HG03095 (cell line): ENCODE results near the gene INTS15.

Experiments
- ATAC-seq: cut with Tn5 transposase; IDR thresholded peaks from one replicate; pipeline ENCODE4 v1.9.1; 2021; ENCODE audit warnings: moderate library complexity; ENCODE audit not compliant: unreplicated experiment

INTS15 gene

DNA sequence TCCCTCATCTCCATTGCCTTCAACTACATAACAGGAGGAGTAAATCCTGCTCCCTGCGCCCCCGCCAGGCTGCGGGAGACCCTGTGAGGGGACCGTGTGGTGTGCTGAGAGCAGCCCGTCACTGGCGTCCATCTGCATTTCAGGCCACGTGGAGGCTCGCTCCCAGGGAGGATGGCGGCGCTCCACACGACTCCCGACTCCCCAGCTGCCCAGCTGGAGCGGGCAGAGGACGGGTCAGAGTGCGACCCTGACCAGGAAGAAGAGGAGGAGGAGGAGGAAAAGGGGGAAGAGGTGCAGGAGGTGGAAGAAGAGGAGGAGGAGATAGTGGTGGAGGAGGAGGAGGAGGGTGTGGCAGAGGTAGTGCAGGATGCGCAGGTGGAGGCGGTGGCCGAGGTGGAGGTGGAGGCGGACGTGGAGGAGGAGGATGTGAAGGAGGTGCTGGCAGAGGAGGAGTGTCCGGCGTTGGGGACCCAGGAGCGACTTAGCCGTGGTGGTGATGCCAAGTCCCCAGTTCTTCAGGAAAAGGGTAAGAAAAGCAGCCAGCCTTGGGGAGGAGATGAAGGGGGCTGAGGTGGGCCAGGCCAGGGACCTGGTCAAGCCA is 52.5 kb downstream of the INTS15 start:
- ATAC-seq, result no peak

DNA sequence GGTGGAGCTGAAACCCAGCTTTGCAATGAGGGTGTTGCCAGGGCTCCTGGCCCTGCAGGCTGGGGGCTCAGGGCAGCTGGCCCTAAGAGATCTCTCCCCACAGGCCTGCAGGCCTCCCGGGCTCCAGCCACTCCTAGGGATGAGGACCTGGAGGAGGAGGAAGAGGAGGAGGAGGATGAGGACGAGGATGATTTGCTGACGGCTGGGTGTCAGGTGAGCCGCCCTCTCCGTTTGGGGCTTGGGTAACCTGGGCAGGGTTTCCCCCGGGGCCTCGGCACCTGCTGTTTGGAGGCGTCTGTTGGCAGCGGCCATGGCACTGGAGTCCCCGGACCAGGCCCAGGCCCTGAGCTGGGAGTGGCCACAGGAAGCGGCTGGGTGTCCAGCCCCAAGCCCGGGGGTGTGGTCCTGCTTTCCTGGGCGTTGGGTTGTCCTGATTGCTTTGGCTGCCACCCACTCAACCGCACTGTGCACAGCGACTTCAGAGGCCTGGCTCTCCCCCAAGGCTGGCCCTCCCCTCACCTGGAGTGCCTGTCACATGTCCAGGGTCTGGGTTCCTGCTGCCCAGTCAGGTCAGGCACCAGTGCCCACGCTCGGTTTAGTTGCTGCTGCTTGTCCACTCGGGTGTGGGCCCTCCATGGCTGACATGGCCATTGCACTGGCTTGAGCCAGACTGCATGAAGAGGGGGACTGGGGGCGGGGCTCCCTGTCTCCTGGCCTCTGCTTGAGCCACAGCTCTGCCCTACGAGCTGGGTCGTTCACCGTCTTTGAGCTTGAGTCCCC is 53.2 kb downstream of the INTS15 start:
- ATAC-seq, result no peak

DNA sequence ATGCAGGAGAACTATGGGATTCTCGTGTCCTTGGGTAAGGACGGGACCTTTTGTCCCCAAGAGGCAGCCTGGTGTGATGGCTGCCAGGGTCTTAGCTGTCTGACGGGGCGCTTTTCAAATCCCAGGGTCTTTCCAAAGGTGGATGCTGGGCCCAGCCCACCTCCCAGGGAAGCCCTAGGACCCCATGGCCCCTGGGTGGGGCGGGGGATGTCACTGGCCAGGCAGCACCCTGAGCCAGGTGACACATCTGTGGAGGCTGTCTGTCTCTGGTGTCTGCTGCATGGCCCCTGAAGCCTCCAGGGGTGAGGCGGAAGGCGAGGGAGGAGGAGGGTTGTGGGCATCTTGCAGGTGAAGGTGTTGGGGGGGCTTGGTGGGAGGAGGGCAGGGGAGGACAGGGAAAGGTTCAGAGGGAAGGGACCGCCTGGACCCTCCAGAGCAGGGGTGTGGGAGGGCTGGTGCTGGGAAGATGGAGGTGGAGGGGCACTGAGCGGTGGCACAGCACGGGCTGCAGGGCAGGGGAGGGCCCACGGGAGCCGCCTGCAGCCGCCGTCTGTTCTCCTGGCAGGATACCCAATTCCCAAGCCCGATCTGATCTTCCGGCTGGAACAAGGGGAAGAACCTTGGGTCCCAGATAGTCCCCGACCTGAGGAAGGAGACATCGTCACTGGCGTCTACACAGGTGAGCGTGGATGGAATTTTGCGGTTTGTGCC is 54.2 kb downstream of the INTS15 start:
- no peak for ATAC-seq

DNA sequence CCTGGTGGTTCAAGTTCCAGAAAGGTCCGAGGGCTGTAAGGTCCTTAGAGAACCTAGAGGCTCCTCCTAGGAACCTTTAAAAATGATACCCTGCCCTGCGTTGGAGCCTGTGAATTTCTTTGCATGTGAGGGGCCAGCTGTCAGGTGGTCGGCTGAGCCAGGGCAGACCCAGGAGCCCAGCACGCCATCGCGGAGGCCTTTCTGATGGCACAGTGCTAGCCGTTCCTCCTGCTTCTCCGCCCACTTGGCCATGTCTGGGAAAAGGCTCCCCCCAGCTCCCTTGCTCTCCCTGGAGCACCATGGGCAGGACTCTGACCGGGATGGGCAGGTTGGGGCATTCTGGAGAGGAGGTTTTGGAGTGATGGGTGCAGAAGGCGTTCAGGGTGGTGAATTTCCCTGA is 54.9 kb downstream of the INTS15 start:
- ATAC-seq, result no peak

DNA sequence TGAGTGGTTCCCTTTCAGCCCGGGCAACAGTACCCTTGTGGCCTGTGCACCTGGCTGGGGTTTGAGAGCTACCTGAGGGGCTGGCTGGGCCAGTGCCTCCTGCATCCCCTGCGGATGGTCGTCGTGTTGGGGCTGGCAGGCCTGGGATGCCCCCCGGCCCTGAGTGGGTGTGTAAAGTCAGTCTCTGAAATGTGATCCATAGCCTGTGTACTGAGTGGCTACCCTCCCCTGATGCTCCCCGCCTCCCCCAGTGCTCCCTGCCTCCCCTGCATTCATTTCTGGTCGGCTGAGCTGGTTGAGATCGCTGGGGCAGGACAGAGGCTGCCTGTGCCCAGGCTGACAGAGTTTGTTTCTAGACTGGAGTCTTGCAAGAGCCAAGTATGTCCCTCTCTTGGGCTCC is 56.6 kb downstream of the INTS15 start:
- ATAC-seq, result no peak

DNA sequence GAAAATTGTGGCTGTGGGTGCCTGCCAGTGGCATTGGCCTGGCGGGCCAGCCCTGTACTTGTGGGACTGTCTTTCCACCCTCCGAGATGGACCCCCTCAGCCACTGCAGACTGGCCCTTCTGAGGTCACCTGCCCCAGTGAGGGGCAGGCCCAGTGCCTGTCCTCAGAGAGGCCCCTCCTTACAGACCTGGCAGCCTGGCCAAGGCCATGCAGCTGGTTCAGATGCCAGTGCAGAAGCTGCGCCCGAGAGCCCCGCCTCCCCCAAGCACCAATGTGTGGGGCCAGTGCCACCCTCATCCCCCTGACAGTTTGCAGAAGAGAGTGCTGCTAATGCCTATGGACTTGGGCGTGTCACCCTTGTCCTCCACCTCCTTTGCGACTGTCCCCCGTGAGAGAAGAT is 57.3 kb downstream of the INTS15 start:
- no peak for ATAC-seq

DNA sequence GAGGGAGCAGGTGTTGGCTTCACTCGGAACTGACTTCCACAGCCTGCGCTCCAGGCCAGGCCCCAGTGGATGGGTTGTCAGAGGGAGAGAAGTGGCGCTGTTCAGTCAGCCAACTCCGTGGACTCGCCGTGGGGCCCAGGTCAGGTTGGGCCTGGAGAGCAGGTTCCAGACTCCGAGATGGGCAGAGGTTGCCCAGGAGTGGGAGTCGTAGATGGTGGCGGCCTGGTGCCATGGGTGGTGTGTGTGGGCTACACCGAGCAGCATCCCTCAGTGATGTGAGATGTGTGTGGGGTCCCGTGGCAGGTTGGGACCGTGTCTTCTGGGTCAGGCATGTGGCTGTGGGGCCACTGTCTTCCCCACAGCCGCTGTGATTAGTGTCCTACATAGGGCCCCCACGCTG is 57.7 kb downstream of the INTS15 start:
- no peak for ATAC-seq

DNA sequence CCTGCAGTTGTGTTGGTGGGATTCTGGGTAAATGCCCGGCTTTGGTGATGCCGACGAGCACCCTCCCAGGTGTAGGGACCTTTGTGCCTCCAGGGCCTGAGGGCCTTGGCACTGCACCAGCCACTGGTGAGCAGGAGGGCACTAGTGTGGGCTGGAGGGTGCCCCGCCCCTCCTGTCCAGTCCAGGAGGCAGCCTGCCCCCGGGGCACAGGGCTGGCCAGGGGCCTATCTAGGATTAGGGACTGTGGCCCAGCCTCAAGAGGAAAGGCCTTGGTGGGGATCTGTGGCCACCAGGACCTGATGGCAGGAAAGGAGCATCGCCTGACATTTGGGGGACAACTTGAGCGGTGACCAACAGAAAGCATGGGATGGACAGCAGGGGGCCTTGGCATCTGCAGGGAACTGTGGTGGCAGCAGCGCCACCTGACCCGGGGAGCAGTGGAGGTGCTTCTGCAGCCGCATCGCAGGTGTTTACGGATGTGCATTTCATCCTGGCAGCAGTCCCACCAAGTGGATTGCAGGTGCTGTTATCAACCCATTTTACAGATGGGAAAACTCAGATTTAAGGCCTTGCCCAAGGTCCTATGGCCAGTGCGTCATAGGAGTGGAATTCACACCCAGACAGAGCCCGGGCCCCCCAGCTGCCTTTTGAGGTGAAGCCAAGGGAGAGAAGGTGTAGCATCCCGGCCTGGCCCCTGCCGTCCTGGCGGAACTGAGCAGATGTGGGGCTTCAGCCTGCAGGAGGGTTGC is 58.4 kb downstream of the INTS15 start:
- no peak for ATAC-seq

DNA sequence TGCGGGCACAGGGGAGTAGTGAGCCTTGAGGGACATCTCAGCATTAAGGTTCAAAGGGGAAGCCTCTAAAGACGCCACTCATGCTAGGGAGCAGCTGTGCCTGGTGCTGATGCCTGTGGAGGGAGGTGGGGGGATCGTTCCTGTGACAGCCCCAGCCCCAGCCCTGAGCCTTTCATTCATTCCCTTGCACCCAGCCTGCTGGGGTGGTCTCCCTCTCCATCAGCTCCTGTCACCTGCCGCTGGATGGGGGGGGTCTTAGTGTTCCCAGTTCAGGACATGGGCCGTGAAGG is 58.9 kb downstream of the INTS15 start:
- ATAC-seq, result no peak

DNA sequence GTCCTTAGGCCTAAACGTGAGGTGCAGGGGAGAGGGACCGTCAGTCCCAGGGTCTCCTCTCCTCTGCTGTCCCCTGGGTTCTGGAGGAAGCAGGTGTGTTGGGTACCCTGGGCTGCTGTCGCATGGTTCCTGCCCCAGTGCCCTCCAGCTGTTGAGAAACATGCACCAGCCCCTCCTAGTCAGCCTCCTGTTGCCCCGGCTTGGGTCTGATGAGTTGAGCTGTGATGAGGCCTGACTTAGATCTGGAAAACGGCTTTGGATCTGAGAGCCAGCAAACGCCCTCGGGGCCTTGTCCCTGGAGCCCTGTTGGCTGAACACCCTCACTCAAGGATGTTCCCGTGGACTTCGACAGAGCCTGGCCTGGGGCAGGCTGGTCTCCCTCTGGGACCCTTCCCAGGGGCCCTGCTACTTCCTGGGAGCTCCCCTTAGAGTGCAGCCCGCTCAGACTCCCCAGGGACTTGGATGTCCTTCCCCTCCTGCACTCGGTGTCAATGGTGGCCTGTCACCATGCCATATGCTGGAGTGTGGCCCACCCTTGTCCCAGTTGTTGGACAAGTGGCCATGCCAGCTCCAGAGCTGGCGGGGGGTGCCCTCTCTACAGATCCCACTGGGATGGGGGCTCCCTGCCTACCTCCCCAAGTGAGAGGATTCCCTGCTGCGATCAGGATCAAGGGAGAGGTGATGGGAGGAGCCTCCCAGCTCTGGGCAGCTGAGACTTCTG is 59.6 kb downstream of the INTS15 start:
- no peak for ATAC-seq

DNA sequence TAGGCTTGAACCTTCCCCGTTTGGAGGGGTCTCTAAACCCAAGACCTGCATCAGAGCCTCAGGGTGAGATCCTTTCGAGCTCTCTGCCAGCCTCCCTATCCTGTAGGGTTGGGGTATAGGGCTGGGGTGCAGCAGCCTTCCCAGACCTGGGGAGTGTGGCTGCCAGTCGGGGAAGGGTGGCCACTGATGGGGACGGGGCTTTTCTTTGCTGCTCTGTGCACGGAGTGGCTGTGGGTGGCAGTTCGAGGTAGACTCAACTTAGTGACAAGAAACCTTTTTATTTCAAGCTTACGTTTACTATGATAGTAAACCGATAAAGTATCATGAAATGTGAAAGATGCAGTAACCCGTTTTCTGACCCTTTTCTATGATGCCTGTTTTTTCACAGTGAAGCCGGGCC is 60.3 kb downstream of the INTS15 start:
- no peak for ATAC-seq

DNA sequence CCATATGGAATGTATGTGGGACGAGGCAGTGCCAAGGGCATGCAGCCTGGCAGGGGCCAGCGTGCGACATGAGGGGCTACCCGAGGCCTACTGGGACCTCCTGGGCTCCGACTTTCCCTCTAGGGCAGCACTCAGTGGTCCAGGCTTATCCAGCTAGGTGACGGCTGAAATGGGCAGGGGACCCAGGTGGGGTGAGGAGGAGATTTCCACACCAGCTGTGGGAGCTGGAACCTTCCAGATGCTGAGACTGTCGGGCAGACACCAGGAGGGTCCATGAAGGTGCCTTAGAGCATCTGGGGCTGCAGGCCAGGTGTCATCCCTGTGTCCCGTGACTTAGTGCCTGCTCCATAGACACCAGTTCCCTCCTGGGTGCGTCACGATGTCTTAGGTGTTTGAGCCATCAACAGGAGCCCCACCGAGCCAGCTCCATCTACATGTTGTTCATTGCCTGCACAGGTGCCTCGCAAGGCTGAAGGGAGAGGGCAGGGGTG is 60.7 kb downstream of the INTS15 start:
- ATAC-seq, result no peak

DNA sequence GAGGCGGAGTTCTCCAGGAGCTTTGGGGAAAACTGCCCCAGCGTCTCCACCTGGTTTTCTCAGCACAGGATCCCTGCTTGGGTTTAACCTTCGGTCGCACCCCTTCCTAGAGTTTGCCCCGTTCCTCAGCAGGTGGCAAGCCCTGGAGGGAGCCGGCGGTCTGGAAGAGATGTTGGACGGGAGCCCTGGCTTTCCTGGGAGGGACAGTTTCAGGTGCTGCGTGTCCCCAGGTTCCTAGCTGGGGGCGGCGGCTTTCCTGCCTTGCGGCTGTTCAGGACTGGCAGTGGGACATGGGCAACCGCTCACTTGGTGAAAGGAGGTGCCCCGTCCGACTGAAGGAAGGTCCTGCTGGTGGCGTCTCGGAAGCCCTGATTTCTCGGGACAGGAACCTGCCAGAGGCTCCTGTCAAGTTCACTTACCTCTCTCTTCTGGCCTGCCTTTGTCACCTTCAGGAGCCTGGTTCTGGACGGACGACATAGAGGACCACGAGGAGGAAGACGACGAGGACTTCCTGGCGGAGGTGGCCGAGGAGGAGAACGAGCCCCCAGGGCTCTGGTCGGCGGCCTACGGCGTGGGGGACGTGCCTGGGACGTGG is 62.1 kb downstream of the INTS15 start:
- ATAC-seq, result no peak

DNA sequence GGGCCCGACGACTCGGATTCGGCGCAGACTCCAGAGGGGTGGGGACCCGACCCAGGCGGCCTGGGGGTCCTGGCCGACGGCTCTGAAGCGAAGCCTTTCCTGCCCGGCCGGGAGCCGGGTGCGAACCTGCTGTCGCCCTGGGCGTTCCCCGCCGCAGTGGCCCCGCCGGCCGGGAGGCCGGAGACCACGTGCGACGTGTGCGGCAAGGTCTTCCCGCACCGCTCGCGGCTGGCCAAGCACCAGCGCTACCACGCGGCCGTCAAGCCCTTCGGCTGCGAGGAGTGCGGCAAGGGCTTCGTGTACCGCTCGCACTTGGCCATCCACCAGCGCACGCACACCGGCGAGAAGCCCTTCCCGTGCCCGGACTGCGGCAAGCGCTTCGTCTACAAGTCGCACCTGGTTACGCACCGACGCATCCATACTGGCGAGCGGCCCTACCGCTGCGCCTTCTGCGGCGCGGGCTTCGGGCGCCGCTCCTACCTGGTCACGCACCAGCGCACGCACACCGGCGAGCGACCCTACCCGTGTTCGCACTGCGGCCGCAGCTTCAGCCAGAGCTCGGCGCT is 62.7 kb downstream of the INTS15 start:
- no peak for ATAC-seq

DNA sequence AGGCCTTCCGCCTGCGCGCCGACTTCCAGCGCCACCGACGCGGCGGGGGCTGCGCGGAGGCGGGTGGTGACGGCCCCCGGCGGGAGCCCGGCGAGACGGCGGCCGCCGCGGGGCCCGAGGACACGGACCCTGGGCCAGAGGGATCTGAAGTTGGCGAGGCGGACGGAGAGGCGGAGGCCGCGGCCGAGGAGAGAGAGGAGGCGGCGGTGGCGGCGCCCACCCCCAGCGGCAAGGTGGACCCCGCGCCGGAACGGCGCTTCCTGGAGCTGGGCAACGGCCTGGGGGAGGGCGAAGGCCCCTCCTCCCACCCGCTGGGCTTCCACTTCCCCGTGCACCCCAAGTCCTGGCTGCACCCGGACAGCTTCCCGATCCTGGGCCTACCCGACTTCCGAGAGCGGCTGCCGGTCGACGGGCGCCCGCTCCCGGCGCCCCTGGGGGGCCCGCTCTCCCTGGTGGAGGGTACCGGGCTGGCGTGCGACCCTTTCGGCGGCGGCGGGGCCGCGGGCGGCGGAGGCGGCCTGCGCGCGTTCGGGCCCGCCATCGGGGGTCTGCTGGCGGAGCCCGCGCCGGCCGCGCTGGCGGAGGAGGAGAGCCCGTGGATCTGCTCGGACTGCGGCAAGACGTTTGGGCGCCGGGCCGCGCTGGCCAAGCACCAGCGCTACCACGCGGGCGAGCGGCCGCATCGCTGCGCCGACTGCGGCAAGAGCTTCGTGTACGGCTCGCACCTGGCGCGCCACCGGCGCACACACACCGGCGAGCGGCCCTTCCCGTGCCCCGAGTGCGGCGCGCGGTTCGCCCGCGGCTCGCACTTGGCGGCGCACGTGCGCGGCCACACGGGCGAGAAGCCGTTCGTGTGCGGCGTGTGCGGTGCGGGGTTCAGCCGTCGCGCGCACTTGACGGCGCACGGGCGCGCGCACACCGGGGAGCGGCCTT is 63.5 kb downstream of the INTS15 start:
- no peak for ATAC-seq

DNA sequence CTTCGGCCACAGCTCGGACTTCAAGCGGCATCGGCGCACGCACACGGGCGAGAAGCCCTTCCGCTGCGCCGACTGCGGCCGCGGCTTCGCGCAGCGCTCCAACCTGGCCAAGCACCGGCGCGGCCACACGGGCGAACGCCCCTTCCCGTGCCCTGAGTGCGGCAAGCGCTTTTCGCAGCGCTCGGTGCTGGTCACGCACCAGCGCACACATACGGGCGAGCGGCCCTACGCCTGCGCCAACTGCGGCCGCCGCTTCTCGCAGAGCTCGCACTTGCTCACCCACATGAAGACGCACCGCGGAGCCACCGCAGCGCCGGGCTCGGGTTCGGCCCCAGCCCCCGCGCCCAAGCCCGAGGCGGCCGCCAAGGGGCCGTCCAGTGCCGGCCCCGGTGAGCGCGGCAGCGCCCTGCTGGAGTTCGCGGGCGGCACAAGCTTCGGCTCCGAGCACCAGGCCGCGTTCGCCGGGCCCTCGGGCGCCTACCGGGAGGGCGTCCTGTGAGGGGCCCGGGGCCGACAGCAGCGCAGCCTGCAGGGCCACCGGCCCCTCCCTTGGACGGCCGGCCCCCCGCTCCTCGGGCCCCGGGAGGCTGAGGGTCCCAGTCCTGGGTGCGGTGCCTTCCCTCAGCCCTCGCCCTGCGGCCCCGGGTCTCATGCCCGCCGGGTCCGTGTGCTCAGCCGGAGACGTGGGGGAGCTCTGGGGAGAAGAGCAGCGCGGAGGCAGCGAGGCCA is 64.5 kb downstream of the INTS15 start:
- no peak for ATAC-seq

DNA sequence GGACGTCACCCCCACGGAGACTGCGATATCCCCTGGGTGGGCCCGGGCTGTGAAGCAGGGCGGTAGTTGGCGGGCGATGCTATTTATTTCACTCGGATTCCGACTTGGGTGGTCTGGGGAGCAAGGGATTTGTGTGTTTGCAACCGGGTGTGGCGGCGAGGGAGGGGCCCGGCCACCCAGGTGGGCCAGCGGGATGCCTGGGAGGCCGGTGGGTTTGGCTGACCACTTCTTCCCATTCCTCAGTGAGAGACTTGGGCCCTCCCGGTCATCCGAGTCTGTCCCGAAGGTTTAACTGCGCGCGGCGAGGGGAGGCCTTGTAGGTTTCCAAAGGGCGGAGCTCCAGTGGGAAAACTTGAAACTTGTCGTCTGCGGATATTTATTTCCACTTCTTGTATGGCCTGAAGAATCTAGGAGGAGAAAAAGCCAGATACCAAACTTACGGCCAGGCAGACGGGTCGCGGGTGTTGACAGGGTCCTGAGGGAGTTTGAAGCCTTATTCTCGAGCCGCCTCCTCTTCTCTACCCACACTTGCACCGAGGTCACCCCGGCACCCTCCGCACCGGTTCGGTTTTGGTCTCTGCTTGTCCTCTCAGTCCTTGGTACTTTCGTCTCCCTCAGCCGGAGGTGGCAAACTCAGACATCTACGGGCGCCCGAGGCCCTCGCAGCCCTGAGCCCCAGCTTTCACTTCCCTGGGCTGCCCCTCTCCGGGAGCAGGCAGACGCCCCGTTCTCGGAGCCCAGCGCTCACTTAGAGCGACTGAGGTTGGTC is 65.2 kb downstream of the INTS15 start:
- no peak for ATAC-seq
